ENCODE results near the gene MLN. TPM values are rescaled to one million over a fixed set of nuclear protein-coding genes. Genes with fewer than 3 reads are reported as not detected.

The MLN gene
- polyA plus RNA-seq, 3 donors, result 1.4 to 2.9 (median 2.0) TPM

DNA sequence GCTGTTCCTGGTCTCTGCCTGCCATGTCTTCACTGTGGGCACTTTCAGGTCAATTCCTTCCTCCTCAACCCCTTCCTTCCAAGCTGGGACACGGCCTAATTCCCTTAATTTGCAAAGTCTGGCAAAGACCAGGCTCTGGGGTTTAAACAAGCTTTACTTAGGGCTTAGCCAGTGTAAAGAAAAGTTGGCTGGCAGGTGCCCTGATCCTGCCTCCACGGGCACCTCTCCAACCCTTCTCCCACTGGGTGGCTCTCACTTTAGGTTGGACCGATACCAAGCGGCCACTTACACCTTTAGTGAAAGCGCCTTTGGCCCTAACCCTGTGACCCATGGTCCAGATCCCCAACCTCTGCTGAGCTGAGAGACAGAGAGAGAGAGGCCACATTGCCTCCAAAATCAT lies 13.7 kb upstream of the MLN start:
- DNase-seq (ENCODE audit: low read depth in 3 of 3, low spot score in 2 of 3), result no peak

DNA sequence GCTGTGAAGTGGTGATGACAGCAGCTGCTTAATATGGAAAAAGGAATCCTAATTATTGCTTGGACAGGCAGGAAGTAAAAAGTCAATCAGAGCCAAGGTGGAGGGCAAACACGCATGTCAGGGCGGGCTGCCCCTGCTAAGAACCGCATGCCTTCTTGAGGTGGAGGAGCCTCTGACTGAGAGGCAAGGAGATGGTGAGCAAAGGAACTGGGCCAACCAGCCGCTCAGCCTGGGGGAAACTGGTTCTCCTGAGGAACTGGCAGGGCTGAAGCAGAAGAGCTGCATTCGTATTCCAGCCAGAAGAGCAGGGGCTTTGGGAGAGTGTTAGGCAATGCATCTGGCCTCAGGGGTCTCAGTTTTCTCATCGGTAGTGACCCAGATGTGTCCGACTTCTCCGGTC lies 13.1 kb upstream of the MLN start:
- no peak for DNase-seq (ENCODE audit: low read depth in 3 of 3, low spot score in 2 of 3)

DNA sequence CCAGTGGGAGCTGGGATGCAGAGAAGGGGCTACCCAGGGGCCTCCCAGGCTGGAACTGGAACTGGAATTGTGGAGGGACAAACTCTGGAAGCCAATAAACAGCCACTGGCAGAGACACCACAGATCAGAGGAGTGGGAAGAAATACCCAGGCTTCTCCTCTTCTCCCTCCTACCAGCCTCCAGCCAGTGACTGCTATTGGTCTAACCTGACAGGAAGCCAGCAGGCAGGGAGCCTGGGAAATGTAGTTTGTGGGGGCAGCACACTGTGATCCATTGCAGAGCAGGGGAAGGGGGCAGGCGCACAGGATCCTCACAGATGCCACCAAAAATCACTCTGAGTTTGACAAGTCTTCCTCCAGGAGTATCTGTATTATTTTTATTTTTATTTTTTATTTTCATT lies 12.1 kb upstream of the MLN start:
- no peak for DNase-seq (ENCODE audit: low read depth in 3 of 3, low spot score in 2 of 3)

DNA sequence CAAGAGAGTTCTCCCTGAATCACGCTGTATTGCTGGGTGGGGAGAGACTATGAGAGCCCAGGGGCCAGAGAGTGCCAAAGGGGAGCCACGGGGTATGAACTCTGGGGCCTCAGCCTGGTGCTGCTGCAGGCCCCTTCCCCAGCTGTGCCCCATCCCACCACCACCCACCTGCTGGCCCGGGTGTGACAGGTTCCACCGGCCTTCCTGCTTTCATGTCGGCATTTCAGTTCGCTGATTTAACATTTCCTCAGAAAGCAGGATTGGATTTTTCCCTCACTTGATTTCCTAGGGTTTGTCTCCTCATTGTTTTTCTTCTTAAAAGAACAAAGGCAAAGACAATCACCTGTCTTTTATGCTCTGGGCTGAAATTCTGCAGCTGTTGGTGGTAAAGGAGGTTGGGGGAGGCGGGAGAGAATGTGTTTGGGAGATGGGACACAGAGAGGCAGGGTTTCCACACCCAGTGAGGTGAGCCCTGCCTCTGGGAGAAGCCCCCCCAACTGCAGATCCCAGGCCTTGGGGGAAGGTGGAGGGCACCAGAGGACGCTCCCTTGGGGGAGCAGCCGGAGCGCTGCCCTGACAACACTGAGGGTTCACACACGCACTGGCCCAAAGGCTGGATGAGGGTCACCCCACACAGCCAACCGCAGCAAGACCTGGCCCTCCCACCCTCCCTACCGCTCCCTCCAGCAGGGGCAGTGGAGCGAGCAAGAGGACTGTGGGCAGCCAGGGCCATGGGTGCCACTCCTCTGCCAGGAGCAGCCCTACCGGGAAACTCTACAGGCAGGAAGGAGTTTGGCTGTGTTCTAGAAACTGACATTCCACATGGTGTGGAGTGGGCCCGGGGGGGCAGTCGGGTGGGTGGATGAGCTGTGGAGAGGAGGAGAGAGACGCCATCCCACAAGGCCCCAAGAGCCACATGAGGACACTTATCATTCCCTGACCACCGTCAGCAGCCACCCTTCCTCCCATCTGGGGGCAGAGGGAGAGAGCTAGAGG lies 10.5 kb upstream of the MLN start:
- DNase-seq (ENCODE audit: low read depth in 3 of 3, low spot score in 2 of 3), result no peak

GRCh38 chr6:33813246-33813904 lies 9.6 kb upstream of the MLN start:
- no peak for DNase-seq (ENCODE audit: low read depth in 3 of 3, low spot score in 2 of 3)

DNA sequence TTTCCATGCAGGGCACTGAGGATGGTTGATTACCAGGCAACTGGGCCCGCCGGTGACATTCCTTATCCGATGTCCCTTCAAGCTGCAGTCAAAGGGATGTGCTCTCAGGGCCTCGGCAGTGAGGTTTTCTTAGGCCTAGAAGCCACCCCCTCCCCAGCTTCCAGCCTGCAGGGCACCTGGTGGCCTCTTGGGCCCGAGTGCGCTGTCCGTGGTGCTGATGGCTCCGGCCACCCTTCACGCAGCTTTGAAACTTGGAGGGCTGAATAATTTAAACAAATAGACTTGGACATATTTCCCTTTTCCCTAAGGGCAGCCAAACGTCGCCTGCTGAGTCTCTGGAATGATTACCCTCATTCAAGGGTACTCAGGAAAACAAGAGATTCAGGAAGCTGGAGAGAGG lies 8.9 kb upstream of the MLN start:
- peak; percentile 53 to 72 (median 71) for DNase-seq (ENCODE audit: low read depth in 3 of 3, low spot score in 2 of 3)

GRCh38 chr6:33809594-33809993 lies 5.8 kb upstream of the MLN start:
- no peak for DNase-seq (ENCODE audit: low read depth in 3 of 3, low spot score in 2 of 3)

GRCh38 chr6:33808641-33809180 lies 4.9 kb upstream of the MLN start:
- no peak for DNase-seq (ENCODE audit: low read depth in 3 of 3, low spot score in 2 of 3)

GRCh38 chr6:33807606-33808005 lies 3.8 kb upstream of the MLN start:
- no peak for DNase-seq (ENCODE audit: low read depth in 3 of 3, low spot score in 2 of 3)

DNA sequence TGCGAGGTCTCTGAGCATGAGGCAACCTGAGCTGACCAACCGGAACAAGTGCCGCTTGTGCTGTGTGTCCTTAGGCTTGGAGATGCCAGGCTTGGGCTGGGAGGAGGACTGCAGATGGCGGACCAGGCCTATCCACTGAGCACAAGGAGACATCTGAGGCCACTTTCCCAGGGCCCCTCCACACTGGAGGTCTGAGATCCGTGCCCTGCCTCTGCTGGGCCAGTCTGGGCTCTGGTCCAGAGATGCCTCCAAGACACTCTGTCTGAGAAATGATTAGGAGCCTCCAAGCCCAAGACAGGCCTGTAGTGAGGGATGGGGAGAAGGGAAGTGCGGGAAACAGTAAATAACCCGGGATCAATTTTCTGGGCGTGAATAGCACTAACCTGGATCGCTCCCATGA lies 3.0 kb upstream of the MLN start:
- no peak for DNase-seq (ENCODE audit: low read depth in 3 of 3, low spot score in 2 of 3)

- DNase-seq (ENCODE audit: low read depth in 3 of 3, low spot score in 2 of 3), result no peak
Measured at GRCh38 chr6:33802186-33802958, 1.4 kb downstream of the MLN start.

DNA sequence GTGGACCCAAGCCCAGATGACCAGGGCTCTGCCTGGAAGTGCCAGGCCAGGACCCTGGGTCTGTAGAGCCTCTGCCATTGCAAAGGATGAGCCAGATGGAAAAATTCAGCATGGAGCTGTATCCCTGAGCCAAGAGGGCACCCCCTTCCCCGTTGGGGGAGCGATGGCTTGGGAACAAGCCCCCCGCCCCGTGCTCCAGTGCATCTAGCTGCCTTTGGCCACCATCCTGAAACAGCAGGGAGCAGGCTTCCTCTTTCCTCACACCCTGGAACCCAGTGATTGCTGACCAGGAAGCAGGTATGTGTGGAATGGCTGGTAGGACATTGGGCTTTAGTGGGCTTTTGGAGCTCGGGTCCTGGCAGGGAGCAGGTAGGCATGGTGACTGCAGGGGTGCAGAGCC lies 2.2 kb downstream of the MLN start:
- no peak for DNase-seq (ENCODE audit: low read depth in 3 of 3, low spot score in 2 of 3)

- DNase-seq (ENCODE audit: low read depth in 3 of 3, low spot score in 2 of 3), result no peak
Measured at GRCh38 chr6:33800248-33800969, 3.4 kb downstream of the MLN start.

GRCh38 chr6:33799454-33800113 lies 4.2 kb downstream of the MLN start:
- DNase-seq (ENCODE audit: low read depth in 3 of 3, low spot score in 2 of 3), result no peak

GRCh38 chr6:33798343-33798848 lies 5.4 kb downstream of the MLN start:
- no peak for DNase-seq (ENCODE audit: low read depth in 3 of 3, low spot score in 2 of 3)

GRCh38 chr6:33797626-33798342 lies 6.0 kb downstream of the MLN start:
- no peak for DNase-seq (ENCODE audit: low read depth in 3 of 3, low spot score in 2 of 3)

- DNase-seq (ENCODE audit: low read depth in 3 of 3, low spot score in 2 of 3), result no peak
Measured at GRCh38 chr6:33794910-33795623, 8.7 kb downstream of the MLN start.

- DNase-seq (ENCODE audit: low read depth in 3 of 3, low spot score in 2 of 3), result no peak
Measured at GRCh38 chr6:33792981-33793380, 10.8 kb downstream of the MLN start.

Data from right renal cortex interstitium (tissue), 3 donors.